ENCODE measurements around the gene TMPRSS12. TPM values are rescaled to one million over a fixed set of nuclear protein-coding genes. Genes with fewer than 3 reads are reported as not detected.
"Not testable (repeated sequence)": the region's sequence is repeated elsewhere in the genome, so short reads cannot be mapped to it uniquely, and the experiment has no call there.

The TMPRSS12 gene
- total RNA-seq, 1 donor from 2014 or later = not detected

DNA sequence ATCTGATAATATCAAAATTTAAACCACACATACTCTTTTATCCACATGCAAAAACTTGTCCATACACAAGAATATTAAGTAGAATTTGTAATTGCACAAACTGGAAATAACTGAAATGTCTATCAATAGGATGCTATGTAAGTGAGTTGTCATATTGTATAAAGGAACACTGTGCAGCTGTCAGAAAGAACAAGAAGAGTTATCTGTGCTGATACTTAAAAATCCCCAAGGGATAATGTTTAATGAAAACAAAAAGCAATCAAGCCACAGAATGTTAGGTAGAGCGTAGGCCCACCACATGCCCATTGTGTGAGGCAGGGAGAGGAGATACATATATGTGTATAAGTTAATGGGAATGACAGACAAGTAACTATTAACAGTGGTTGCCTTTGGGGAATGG lies 83.7 kb downstream of the TMPRSS12 start:
- no peak for DNase-seq (ENCODE audit: low read depth, low spot score)

DNA sequence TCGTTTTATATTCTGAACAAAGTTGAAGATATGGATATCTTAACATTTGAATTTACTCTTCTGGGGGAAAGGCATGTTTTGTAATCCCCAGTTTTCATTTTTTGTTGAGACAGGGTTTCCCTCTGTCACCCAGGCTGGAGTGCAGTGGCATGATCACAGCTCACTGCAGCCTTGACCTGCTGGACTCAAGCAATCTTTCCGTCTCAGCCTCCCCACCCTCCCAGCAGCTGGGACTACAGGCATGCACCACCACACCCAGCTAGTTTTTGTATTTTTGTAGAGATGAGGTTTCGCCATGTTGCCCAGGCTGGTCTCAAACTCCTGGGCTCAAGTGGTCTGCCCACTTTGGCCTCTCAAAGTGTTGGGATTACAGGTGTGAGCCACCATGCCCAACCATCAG lies 84.2 kb downstream of the TMPRSS12 start:
- not testable (repeated sequence) for DNase-seq (ENCODE audit: low read depth, low spot score)

DNA sequence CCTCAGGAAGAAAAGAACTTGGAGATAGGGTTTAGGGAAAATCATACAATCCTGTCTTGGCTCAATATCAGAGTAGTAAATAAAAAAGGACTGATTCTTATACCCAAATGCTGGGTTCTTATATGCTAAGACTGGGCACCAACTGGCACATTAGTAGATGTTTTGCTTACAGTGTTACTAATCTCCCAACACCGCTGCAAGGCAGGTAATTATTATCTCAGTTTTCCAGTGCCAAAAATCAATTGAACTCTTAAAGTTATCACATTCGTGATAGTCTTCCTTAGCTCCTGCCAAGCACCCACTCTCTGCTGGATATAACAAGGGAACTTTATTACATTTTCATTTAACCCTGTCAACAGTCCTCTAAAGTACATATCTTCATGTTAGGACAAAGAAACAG lies 84.6 kb downstream of the TMPRSS12 start:
- DNase-seq (ENCODE audit: low read depth, low spot score) = no peak

DNA sequence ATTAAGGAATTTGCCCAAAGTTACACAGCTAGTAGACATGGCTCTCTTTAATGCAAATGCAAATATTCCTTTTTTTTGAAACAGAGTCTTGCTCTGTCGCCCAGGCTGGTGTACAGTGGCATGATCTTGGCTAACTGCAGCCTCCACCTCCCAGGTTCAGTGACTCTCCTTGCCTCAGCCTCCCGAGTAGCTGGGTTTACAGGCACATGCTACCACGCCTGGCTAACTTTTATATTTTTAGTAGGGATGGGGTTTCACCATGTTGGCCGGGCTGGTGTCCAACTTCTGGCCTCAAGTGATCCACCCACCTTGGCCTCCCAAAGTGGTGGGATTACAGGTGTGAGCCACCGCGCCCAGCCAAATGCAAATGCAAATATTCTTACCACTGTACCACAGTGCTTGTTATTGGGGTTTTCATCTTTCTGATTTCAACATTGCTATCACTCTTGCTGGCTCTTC lies 85.1 kb downstream of the TMPRSS12 start:
- no peak for DNase-seq (ENCODE audit: low read depth, low spot score)

DNA sequence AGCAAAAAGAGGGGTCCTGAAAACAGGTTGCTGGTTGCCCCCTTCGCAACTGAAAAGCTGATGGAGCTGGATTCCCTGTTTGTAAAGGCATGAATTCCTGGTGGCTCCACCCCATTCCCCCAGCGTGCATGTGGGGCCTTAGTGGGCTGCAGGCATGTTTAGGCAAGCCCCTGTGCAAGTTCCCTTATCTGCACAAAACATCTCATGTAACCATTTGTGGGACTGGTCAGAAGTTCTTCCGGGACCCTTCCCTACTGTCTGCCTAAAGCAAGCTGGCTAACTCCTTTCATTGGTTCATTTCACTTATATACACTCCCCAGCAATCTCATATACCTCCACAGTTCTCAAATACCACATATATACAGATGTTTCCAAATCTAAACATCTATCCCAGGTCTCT lies 85.7 kb downstream of the TMPRSS12 start:
- no peak for DNase-seq (ENCODE audit: low read depth, low spot score)

DNA sequence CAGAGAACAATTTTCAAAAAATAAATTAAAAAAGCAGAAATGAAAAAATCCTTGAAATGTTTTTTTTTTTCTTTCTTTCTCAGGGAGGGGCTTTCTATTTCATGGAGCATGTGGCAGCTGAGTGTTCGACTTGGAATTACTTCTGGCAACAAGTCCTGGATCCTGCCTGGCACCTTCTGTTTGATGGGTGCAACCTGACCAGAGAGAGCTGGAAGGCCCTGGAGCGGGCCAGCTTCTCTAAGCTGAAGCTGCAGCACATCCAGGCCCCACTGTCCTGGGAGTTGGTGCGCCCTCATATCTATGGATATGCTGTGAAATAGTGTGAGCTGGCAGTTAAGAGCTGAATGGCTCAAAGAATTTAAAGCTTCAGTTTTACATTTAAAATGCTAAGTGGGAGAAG lies 87.1 kb downstream of the TMPRSS12 start:
- no peak for DNase-seq (ENCODE audit: low read depth, low spot score)

DNA sequence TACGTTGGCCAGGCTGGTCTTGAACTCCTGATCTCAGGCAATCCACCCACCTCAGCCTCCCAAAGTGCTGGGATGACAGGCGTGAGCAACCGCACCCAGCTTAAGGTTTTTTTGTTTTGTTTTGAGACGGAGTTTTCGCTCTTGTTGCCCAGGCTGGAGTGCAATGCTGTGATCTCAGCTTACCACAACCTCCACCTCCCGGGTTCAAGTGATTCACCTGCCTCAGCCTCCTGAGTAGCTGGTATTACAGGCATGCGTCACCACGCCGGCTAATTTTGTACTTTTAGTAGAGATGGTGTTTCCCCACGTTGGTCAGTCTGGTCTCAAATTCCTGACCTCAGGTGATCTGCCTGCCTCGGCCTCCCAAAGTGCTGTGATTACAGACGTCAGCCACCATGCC lies 87.8 kb downstream of the TMPRSS12 start:
- not testable (repeated sequence) for DNase-seq (ENCODE audit: low read depth, low spot score)

DNA sequence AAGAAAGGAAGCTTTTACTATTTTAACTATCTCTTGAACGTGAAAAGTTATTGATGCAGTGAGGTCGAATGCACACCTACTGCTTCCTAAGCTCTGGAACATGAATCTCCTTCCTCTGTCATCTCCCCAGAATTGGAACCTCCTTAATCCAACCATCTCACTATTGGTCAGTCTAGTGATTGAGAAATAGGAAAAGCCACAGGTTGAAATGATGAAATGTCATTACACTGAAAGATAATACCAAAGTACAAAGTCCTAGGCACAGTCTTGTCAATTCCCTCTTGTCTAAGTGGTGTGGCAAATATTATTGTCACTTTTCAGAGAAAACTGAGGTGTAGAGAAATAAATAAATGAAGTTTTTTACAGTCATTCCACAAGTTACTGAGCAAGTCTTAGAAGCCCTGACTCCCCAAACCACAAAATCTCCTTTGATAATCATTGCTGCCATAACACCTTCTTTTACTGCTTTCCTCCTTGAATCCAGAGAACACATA lies 90.1 kb downstream of the TMPRSS12 start:
- DNase-seq (ENCODE audit: low read depth, low spot score) = no peak

DNA sequence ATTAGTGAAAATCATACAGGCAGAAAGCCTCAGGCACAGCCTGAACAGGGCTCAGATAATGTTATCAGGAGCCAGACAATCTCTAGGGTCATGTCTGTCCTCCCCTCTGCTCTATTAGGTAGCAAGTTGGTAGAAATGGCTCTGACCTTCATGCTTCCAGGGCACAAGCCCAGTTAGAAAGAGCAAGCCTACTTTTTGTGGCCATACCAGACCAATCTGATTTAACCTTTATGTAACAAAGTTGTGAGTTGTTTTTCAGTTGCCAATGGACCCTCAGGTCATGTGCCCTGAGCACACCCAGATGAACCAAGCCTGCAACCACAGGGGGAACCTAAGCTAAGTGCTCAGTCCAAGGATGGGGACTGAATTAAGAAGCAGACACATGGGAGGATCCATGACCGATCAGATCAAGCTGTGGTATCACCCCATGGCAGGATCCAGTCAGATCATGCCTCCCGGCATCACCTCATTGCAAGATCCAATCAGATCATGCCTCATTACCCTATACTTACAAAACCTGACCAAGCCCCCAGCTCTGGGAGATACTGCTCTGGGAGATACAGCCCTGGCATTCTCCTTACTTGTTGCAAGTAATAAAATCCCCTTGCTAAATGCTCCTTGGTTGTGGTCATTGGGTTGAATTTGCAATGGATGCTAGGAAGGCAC lies 90.9 kb downstream of the TMPRSS12 start:
- no peak for DNase-seq (ENCODE audit: low read depth, low spot score)

DNA sequence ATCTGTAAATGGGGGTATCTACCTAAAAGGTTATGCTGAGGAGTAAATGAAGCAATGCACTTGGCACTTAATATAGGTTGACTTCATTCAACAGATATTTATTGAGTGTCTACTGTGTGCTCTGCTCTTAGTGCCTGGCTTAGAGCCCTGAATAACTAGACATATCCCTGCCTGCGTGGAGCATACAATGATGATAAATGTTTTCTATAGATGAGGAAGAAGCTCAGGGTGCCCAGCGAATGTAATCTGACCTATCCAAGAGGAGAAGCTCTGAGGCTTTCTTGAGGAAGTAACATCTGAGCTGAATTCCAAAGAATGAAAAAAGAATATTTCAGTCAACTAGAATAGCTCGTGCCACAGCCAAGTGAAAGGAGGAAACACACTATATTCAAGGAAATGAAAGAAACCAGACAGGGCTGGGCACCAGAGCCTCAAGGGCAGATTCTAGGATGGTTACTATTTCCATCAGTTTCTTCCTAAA lies 91.7 kb downstream of the TMPRSS12 start:
- no peak for DNase-seq (ENCODE audit: low read depth, low spot score)

DNA sequence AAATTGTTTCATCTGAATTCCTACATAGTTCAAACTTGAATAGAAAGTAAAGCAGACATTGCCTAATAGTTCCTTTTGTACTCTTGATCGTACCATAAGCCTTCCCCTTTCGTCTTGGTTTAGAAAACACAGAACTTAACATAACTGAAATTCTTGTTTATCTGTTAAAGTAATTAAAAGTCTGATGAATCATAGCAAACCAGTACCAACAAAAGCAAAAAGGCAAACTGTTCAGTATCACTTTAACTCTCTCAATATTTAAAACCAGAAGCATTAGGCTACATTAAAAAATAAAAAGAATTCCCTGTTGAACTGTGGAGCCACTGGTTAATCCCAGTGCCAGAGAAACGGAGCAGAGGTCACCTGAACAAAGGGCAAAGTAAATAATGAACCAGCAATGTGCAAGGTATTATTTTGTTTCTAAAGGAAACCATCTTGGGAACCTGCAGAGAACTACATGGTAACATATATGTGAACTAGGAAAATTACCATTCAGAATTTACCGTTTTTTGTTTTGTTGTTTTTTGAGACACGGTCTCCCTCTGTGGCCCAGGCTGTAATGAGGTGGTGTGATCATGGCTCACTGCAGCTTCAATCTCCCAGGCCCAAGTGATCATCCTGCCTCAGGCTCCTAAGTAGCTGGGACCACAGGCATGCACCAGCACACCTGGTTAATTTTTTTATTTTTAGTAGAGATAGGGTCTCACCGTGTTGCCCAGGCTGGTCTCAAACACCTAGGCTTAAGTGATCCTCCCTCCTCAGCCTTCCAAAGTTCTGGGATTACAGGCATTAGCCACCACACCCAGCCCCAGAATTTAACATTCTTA lies 92.5 kb downstream of the TMPRSS12 start:
- DNase-seq (ENCODE audit: low read depth, low spot score) = no peak

DNA sequence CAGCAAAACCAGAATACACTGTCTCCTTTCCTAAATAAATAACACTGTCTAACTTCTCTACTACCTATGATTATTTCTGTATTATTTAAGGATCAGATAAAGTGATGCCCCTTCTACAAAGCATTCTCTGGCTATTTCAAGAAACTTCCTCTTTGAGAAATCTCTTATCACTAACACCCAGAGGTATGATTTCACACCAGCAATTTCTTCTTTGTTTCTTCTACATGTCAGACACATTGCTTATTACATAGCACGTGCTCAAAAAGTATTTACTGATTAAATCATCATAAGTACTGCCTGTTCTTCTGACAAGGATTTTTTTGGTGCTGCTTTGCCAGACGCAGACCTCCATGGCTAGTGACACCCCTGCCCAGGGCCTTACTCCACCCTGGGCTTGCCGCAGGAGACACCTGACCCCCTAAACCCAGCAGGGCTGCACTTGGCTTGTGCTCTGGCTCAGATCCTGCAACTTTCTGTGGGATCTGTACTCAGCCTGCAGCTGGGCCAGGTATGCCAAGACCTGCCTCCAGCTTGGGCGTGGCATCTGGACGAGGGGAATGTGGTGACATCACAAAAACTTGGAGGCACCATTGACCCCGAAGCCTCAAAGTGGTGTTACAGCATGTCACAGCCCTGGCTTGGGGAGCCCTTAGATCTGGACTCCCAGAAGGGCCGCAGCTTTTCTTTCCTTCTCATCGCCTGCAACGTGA lies 94.2 kb downstream of the TMPRSS12 start:
- no peak for DNase-seq (ENCODE audit: low read depth, low spot score)

Other genes starting within 250 kb of the TMPRSS12 start
- 20.2 and 25.3 TPM in 2 replicates for gene ATF1, start 78.8 kb upstream of the TMPRSS12 start, total RNA-seq
- not detected in 2 replicates for gene HIGD1C, start 109.6 kb downstream of the TMPRSS12 start, total RNA-seq
- gene SLC11A2, start 183.5 kb downstream of the TMPRSS12 start, total RNA-seq = 56.5 and 70.4 TPM in 2 replicates
- gene LETMD1, start 205.4 kb downstream of the TMPRSS12 start, total RNA-seq = 27.0 and 30.7 TPM in 2 replicates
- gene CSRNP2, start 240.7 kb downstream of the TMPRSS12 start, total RNA-seq = 15.8 and 23.8 TPM in 2 replicates